ENCODE data around the gene TSPAN15. TPM values are rescaled to one million over a fixed set of nuclear protein-coding genes. Genes with fewer than 3 reads are reported as not detected.

Gene TSPAN15
- total and polyA plus RNA-seq, 12 donors: 5.0 to 18.2 (median 10.6) TPM

GRCh38 chr10:69554611-69555010, 103.3 kb downstream of the TSPAN15 start:
- Histone ChIP-seq H3K4me1 (no peaks in the 10 kb centered on the region), H3K4me3 (no peak overlapping the region), H3K36me3 (no peaks in the 10 kb centered on the region), H3K9me3 (peaks cover 0 to 23% (median 13%) of the 10 kb centered on the region in 11 donors), H3K27ac (no peak overlapping the region), H3K27me3 (peaks cover 0 to 29% (median 0%) of the 10 kb centered on the region in 7 donors)
- WGBS, 2 donors: 34 to 37% methylated on average over 6 of the region's 6 CpGs
- DNase-seq: no peak
- intact Hi-C loops (cut with DNase I): no loop called here
- no peak for ATAC-seq
- TF ChIP-seq, protein P1, sequence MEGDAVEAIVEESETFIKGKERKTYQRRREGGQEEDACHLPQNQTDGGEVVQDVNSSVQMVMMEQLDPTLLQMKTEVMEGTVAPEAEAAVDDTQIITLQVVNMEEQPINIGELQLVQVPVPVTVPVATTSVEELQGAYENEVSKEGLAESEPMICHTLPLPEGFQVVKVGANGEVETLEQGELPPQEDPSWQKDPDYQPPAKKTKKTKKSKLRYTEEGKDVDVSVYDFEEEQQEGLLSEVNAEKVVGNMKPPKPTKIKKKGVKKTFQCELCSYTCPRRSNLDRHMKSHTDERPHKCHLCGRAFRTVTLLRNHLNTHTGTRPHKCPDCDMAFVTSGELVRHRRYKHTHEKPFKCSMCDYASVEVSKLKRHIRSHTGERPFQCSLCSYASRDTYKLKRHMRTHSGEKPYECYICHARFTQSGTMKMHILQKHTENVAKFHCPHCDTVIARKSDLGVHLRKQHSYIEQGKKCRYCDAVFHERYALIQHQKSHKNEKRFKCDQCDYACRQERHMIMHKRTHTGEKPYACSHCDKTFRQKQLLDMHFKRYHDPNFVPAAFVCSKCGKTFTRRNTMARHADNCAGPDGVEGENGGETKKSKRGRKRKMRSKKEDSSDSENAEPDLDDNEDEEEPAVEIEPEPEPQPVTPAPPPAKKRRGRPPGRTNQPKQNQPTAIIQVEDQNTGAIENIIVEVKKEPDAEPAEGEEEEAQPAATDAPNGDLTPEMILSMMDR (IDR thresholded peaks at IDR 0.05): no peak

Other genes with a start within 250 kb of the TSPAN15 start
- under 1 TPM in 1 of 10 donors, not detected in 9; 0.07 TPM for gene HKDC1, start 231.1 kb upstream of the TSPAN15 start, total RNA-seq
- under 1 TPM in 1 of 2 donors, not detected in 1; 0.03 TPM for gene HKDC1, start 231.1 kb upstream of the TSPAN15 start, polyA plus RNA-seq
- 100 to 1,000 TPM; 178 to 322 (median 239) TPM for gene HK1, start 173.0 kb upstream of the TSPAN15 start, total RNA-seq
- 100 to 1,000 TPM in 1 of 2 donors, 10 to 100 TPM in 1; 51.9 to 161 TPM for gene HK1, start 173.0 kb upstream of the TSPAN15 start, polyA plus RNA-seq
- gene TACR2, start 34.5 kb upstream of the TSPAN15 start, total RNA-seq: under 1 TPM in 8 of 10 donors, not detected in 2; 0.15 to 0.93 (median 0.25) TPM
- gene TACR2, start 34.5 kb upstream of the TSPAN15 start, polyA plus RNA-seq: under 1 TPM in 1 of 2 donors, not detected in 1; 0.13 TPM
- gene NEUROG3, start 122.0 kb downstream of the TSPAN15 start, total RNA-seq: under 1 TPM in 1 of 10 donors, not detected in 9; 0.19 TPM
- gene NEUROG3, start 122.0 kb downstream of the TSPAN15 start, polyA plus RNA-seq: not detected
- gene FAM241B, start 178.8 kb downstream of the TSPAN15 start, total RNA-seq: 1 to 10 TPM; 1.4 to 9.0 (median 5.2) TPM
- 1 to 10 TPM; 2.8 to 3.7 TPM for gene FAM241B, start 178.8 kb downstream of the TSPAN15 start, polyA plus RNA-seq

Measured in heart right ventricle (tissue), 16 donors.